Measurements from ENCODE around the gene KCND3.

GRCh38 chr1:111934106-111934852 is 55.2 kb downstream of the KCND3 start:
- no peak for TF ChIP-seq CTCF (optimal IDR thresholded peaks at IDR 0.05 in 1 of 3, IDR thresholded peaks at IDR 0.05 in 1 of 3, conservative IDR thresholded peaks at IDR 0.05 in 1 of 3; ENCODE audit: extremely low read depth in 1 of 3, insufficient read depth in 2 of 3, low read length in 3 of 3)
- no peak for TF ChIP-seq EZH2 (IDR thresholded peaks at IDR 0.05; ENCODE audit: low read length)

Measured in keratinocyte (primary cell).